ENCODE data around the gene GSDME. TPM values are rescaled to one million over a fixed set of nuclear protein-coding genes. Genes with fewer than 3 reads are reported as not detected.

The GSDME gene
- total RNA-seq, 2 experiments from 2014 or later, result 2.9 to 3.0 TPM

GRCh38 chr7:24754906-24755506 lies 2.3 kb downstream of the GSDME start:
- Mint-ChIP-seq H3K9me3 (ENCODE audit: insufficient read depth) (no peaks in the 10 kb centered on the region), H3K27me3 (ENCODE audit: low read depth) (peaks cover 43% of the 10 kb centered on the region), H3K36me3 (ENCODE audit: low read depth) (no peaks in the 10 kb centered on the region), H3K4me3 (no peak overlapping the region), H3K27ac (peak overlapping the region; percentile 2), H3K4me1 (ENCODE audit: low read depth) (peaks cover 30% of the 10 kb centered on the region)
- CTCF ChIA-PET, result interaction anchor here (1.3 to 2.2 kb wide), 3 partner anchors 66 to 344 kb away, joined by 4 to 17 read pairs (median 4); no protein-coding TSS in a partner anchor
- POLR2A ChIA-PET, result no interaction called here
- no peak for DNase-seq
- no peak for ATAC-seq

GRCh38 chr7:24752073-24752800 lies 5.0 kb downstream of the GSDME start:
- DNase-seq, result no peak
- no peak overlapping the region for H3K27ac Mint-ChIP-seq
- no peak overlapping the region for H3K4me3 Mint-ChIP-seq
- H3K36me3 Mint-ChIP-seq (ENCODE audit: low read depth), result no peaks in the 10 kb centered on the region
- H3K27me3 Mint-ChIP-seq (ENCODE audit: low read depth), result peaks cover 24% of the 10 kb centered on the region
- peaks cover 25% of the 10 kb centered on the region for H3K4me1 Mint-ChIP-seq (ENCODE audit: low read depth)
- CTCF ChIA-PET, result interaction anchor here (1.2 to 1.6 kb wide), 2 partner anchors 9 to 34 kb away, joined by 3 read pairs; no protein-coding TSS in a partner anchor
- ATAC-seq, result no peak
- POLR2A ChIA-PET, result no interaction called here
- no peaks in the 10 kb centered on the region for H3K9me3 Mint-ChIP-seq (ENCODE audit: insufficient read depth)

- H3K27me3 Mint-ChIP-seq (ENCODE audit: low read depth), result peaks cover 21% of the 10 kb centered on the region
- H3K27ac Mint-ChIP-seq, result no peak overlapping the region
- peaks cover 22% of the 10 kb centered on the region for H3K4me1 Mint-ChIP-seq (ENCODE audit: low read depth)
- no peaks in the 10 kb centered on the region for H3K9me3 Mint-ChIP-seq (ENCODE audit: insufficient read depth)
- ATAC-seq (no peak), DNase-seq (no peak)
- POLR2A ChIA-PET, result no interaction called here
- no peak overlapping the region for H3K4me3 Mint-ChIP-seq
- CTCF ChIA-PET, result interaction anchor here (0.7 to 1.6 kb wide), 3 partner anchors 9 to 34 kb away, joined by 3 read pairs; no protein-coding TSS in a partner anchor
- no peaks in the 10 kb centered on the region for H3K36me3 Mint-ChIP-seq (ENCODE audit: low read depth)
Measured at GRCh38 chr7:24751484-24751883, 5.8 kb downstream of the GSDME start.

- Mint-ChIP-seq H3K9me3 (ENCODE audit: insufficient read depth) (no peaks in the 10 kb centered on the region), H3K27me3 (ENCODE audit: low read depth) (peaks cover 17% of the 10 kb centered on the region), H3K4me3 (no peak overlapping the region), H3K27ac (no peak overlapping the region), H3K36me3 (ENCODE audit: low read depth) (no peaks in the 10 kb centered on the region), H3K4me1 (ENCODE audit: low read depth) (peaks cover 12% of the 10 kb centered on the region)
- ATAC-seq, result no peak
- POLR2A ChIA-PET, result no interaction called here
- CTCF ChIA-PET, result interaction anchor here (1.0 to 1.6 kb wide), 4 partner anchors 8 to 347 kb away, joined by 3 read pairs; no protein-coding TSS in a partner anchor
- no peak for DNase-seq
Measured at GRCh38 chr7:24750441-24751055, 6.7 kb downstream of the GSDME start.

DNA sequence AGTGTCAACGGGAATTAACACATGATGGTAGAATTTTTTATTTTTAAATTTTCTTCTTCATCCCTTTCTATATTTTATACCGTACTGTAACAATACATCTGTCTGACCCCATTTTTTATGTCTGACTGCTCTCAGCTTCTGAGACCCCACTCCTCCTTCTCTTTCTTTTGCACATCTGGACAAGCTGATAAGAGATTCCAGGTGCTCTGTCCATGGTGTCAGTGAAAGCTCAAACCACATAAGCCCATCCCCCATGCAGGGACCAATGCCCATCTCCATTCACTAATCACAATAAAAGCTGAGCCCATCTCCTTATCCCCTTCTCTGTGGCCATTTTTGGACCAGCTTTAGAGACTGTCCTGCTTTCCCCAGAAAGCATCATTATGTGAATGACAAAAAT lies 8.7 kb downstream of the GSDME start:
- no peak overlapping the region for H3K27ac Mint-ChIP-seq
- no peaks in the 10 kb centered on the region for H3K4me1 Mint-ChIP-seq (ENCODE audit: low read depth)
- H3K27me3 Mint-ChIP-seq (ENCODE audit: low read depth), result peaks cover 17% of the 10 kb centered on the region
- no peak overlapping the region for H3K4me3 Mint-ChIP-seq
- ATAC-seq (no peak), DNase-seq (no peak)
- CTCF ChIA-PET, result no interaction called here
- H3K9me3 Mint-ChIP-seq (ENCODE audit: insufficient read depth), result no peaks in the 10 kb centered on the region
- POLR2A ChIA-PET, result no interaction called here
- H3K36me3 Mint-ChIP-seq (ENCODE audit: low read depth), result no peaks in the 10 kb centered on the region

DNA sequence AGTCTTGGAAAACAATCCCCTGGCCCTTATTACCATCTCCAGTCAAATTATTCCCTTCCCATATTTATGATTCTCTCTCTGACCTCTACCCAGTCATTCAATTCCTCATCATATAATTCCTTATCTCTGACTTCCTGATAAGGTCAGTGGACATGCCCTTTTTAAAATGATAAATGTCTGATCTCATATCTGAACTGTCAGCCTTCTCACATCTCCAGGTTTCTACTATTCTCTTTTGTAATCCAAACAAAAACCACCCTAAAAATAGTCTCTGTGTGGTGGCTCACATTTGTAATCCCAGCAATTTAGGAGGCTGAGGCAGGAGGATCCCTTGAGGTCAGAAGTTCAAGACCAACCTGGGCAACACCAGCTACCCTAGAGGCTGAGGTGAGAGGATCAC lies 11.9 kb downstream of the GSDME start:
- H3K27me3 Mint-ChIP-seq (ENCODE audit: low read depth), result peaks cover 3% of the 10 kb centered on the region
- no peaks in the 10 kb centered on the region for H3K4me1 Mint-ChIP-seq (ENCODE audit: low read depth)
- no peaks in the 10 kb centered on the region for H3K36me3 Mint-ChIP-seq (ENCODE audit: low read depth)
- POLR2A ChIA-PET, result no interaction called here
- H3K9me3 Mint-ChIP-seq (ENCODE audit: insufficient read depth), result no peaks in the 10 kb centered on the region
- CTCF ChIA-PET, result no interaction called here
- H3K27ac Mint-ChIP-seq, result no peak overlapping the region
- no peak for ATAC-seq
- no peak for DNase-seq
- H3K4me3 Mint-ChIP-seq, result no peak overlapping the region

DNA sequence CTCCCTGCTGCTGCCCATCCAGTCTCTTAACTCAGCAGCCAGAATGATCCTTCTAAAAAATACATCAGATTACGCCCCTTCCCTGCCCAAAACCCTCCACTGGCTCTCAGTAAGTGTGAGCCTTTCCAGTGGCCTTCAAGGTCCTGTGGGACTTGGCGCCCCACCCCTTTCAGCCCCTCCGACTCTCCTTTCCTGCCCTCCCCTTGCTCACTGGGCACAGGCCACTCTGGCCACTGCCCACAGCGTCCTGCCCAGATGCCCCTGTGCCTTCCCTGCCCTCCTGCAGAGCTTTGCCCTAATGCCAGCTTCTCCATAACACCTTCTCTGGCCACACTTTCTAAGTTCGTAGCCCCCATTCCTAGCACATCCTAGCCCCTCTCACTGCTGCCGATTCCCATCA lies 13.8 kb downstream of the GSDME start:
- peaks cover 9% of the 10 kb centered on the region for H3K27me3 Mint-ChIP-seq (ENCODE audit: low read depth)
- H3K27ac Mint-ChIP-seq, result no peak overlapping the region
- H3K36me3 Mint-ChIP-seq (ENCODE audit: low read depth), result no peaks in the 10 kb centered on the region
- ATAC-seq (no peak), DNase-seq (no peak)
- H3K9me3 Mint-ChIP-seq (ENCODE audit: insufficient read depth), result no peaks in the 10 kb centered on the region
- ChIA-PET CTCF (no interaction called here), POLR2A (no interaction called here)
- no peaks in the 10 kb centered on the region for H3K4me1 Mint-ChIP-seq (ENCODE audit: low read depth)
- H3K4me3 Mint-ChIP-seq, result no peak overlapping the region

- peaks cover 15% of the 10 kb centered on the region for H3K27me3 Mint-ChIP-seq (ENCODE audit: low read depth)
- H3K36me3 Mint-ChIP-seq (ENCODE audit: low read depth), result no peaks in the 10 kb centered on the region
Measured at GRCh38 chr7:24742506-24743162, 14.6 kb downstream of the GSDME start.

DNA sequence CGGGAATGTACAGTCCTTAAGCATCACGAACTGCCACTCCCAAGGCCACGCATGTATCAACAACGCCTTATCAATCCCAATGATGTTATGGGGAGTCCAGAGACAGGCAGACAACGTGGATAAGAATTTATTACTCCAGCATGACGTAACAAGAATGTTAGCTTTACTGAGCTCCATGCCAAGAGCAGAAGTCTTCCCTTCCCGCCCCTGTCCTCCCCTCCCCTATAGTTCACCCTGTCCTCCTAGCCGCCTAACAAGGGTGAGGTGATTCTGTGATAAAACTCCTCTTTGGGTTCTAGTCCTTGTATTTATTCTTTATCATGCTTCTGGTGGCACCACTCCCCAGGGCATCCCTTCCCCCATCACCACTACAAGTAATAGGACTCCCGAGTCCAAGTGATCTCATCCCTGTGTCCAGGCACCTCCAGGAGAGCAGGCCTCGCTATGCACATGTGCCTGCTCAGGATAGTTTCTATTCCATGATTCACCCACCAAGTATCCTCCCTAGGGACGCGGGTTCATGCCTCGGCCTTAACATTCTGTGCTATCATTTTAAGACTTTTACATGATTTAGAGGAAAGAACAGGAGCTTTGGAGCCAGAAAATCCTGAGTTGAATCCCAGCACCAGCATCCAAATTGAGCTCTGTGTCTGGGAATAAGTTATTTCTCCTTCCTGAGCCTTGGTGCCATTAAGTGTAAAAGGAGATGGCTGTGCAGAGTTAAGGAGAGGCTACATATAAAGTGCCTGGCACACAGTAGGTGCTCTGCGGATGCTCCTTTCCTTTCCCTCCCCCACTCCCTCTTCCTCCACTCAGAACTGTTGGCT lies 15.4 kb downstream of the GSDME start:
- Mint-ChIP-seq H3K27me3 (ENCODE audit: low read depth) (peaks cover 21% of the 10 kb centered on the region), H3K27ac (no peak overlapping the region), H3K4me3 (no peak overlapping the region), H3K9me3 (ENCODE audit: insufficient read depth) (peaks cover 4% of the 10 kb centered on the region), H3K36me3 (ENCODE audit: low read depth) (no peaks in the 10 kb centered on the region), H3K4me1 (ENCODE audit: low read depth) (no peaks in the 10 kb centered on the region)
- ChIA-PET CTCF (interaction anchor here (0.9 to 1.3 kb wide), 3 partner anchors 10 to 356 kb away, joined by 3 read pairs; no protein-coding TSS in a partner anchor), POLR2A (interaction anchor here (0.8 kb wide), 1 partner anchor 16 kb away, joined by 4 read pairs; no protein-coding TSS in a partner anchor)
- ATAC-seq (no peak), DNase-seq (no peak)

More at GRCh38 chr7:24742506-24743162, 14.6 kb downstream of the GSDME start:
- no peak for DNase-seq
- Mint-ChIP-seq H3K4me1 (ENCODE audit: low read depth) (no peaks in the 10 kb centered on the region), H3K9me3 (ENCODE audit: insufficient read depth) (peaks cover under 1% of the 10 kb centered on the region), H3K27ac (no peak overlapping the region), H3K4me3 (no peak overlapping the region)
- POLR2A ChIA-PET, result no interaction called here
- ATAC-seq, result no peak
- CTCF ChIA-PET, result interaction anchor here (0.9 kb wide), 1 partner anchor 9 kb away, joined by 3 read pairs; no protein-coding TSS in a partner anchor

GRCh38 chr7:24740871-24741270 lies 16.4 kb downstream of the GSDME start:
- H3K36me3 Mint-ChIP-seq (ENCODE audit: low read depth), result no peaks in the 10 kb centered on the region
- no peak overlapping the region for H3K27ac Mint-ChIP-seq
- no peak for DNase-seq
- no peak for ATAC-seq
- H3K9me3 Mint-ChIP-seq (ENCODE audit: insufficient read depth), result peaks cover 4% of the 10 kb centered on the region
- H3K4me3 Mint-ChIP-seq, result no peak overlapping the region
- peaks cover 21% of the 10 kb centered on the region for H3K27me3 Mint-ChIP-seq (ENCODE audit: low read depth)
- no peaks in the 10 kb centered on the region for H3K4me1 Mint-ChIP-seq (ENCODE audit: low read depth)
- CTCF ChIA-PET, result interaction anchor here (0.9 to 1.3 kb wide), 2 partner anchors 238 to 357 kb away, joined by 3 read pairs; no protein-coding TSS in a partner anchor
- POLR2A ChIA-PET, result interaction anchor here (0.8 kb wide), 1 partner anchor 17 kb away, joined by 4 read pairs; no protein-coding TSS in a partner anchor

DNA sequence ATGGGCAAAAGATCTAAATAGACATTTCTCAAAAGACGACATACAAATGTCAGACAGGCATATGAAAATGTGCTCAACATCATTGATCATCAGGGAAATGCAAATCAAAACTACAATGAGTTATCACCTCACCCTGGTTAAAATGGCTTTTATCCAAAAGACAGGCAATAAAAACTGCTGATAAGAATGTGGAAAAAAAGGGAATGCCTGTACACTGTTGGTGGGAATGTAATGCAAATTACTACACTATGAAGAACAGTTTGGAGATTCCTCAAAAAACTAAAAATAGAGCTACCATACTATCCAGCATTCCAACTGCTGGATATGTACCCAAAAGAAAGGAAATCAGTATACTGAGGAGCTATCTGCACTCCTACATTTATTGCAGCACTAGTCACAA lies 18.0 kb downstream of the GSDME start:
- Mint-ChIP-seq H3K27ac (no peak overlapping the region), H3K4me1 (ENCODE audit: low read depth) (no peaks in the 10 kb centered on the region), H3K4me3 (no peak overlapping the region), H3K36me3 (ENCODE audit: low read depth) (no peaks in the 10 kb centered on the region), H3K27me3 (ENCODE audit: low read depth) (peaks cover 30% of the 10 kb centered on the region), H3K9me3 (ENCODE audit: insufficient read depth) (peaks cover 4% of the 10 kb centered on the region)
- ATAC-seq (no peak), DNase-seq (no peak)
- POLR2A ChIA-PET, result no interaction called here
- CTCF ChIA-PET, result no interaction called here
